Brain microvascular endothelial cell (primary cell): ENCODE results near the gene EHD1.

Experiments
- DNase-seq: peaks from one replicate; pipeline ENCODE4 v3.0.0-alpha.2; 2020
- H3K27ac ChIP-seq: fragments of 250-450 bp; sonication (Bioruptor Pico); 2 replicates; pipeline ENCODE4 v1.5.1; 2020; ENCODE audit warnings: mild to moderate bottlenecking, moderate library complexity
- H3K27me3 ChIP-seq: fragments of 250-450 bp; sonication (Bioruptor Pico); replicated peaks from 2 replicates; pipeline ENCODE4 v1.5.1; 2020; ENCODE audit warnings: mild to moderate bottlenecking
- H3K36me3 ChIP-seq: fragments of 250-450 bp; sonication (Bioruptor Pico); replicated peaks from 2 replicates; pipeline ENCODE4 v1.5.1; 2020; ENCODE audit warnings: mild to moderate bottlenecking
- H3K4me3 ChIP-seq: 2 replicates; pipeline ENCODE4 v1.5.1; 2011; ENCODE audit warnings: low read depth, mild to moderate bottlenecking, control low read depth, low read length, moderate library complexity
- in situ Hi-C: cut with HindIII; loops from 2 replicates; pipeline ENCODE4 v1.10.0; 2017; ENCODE audit warnings: low sequenced_read_pairs, low pct_ligation_motif_present
- TF ChIP-seq, protein P1 (sequence below): IDR thresholded peaks from 2 replicates; pipeline ENCODE4 v1.5.1; 2011; ENCODE audit warnings: low read depth, mild to moderate bottlenecking, moderate library complexity, low read length, control low read depth, inconsistent platforms; ENCODE audit errors: missing control alignments

The EHD1 gene

DNA sequence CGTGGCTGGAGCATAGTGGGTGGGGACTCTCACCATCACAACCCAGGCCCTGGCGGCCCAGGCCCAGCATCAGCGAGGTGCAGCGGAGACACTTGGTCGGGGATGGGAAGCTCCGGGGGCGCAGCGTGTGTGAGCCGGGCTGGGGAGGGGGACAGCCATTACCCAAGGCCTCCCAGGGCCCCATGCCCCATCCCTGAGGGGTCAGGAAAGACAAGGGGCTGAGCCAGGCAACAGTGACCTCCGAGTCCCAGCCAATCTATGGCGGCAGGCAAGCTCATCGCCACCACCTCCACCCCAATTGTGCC is 45.3 kb downstream of the EHD1 start:
- no peak for DNase-seq
- no peaks in the 10 kb centered on the region for H3K27me3 ChIP-seq
- in situ Hi-C loops, result no loop called here
- H3K4me3 ChIP-seq, result no peak overlapping the region
- TF ChIP-seq, protein P1, sequence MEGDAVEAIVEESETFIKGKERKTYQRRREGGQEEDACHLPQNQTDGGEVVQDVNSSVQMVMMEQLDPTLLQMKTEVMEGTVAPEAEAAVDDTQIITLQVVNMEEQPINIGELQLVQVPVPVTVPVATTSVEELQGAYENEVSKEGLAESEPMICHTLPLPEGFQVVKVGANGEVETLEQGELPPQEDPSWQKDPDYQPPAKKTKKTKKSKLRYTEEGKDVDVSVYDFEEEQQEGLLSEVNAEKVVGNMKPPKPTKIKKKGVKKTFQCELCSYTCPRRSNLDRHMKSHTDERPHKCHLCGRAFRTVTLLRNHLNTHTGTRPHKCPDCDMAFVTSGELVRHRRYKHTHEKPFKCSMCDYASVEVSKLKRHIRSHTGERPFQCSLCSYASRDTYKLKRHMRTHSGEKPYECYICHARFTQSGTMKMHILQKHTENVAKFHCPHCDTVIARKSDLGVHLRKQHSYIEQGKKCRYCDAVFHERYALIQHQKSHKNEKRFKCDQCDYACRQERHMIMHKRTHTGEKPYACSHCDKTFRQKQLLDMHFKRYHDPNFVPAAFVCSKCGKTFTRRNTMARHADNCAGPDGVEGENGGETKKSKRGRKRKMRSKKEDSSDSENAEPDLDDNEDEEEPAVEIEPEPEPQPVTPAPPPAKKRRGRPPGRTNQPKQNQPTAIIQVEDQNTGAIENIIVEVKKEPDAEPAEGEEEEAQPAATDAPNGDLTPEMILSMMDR, result no peak
- H3K27ac ChIP-seq, result no peak overlapping the region
- H3K36me3 ChIP-seq, result no peaks in the 10 kb centered on the region

DNA sequence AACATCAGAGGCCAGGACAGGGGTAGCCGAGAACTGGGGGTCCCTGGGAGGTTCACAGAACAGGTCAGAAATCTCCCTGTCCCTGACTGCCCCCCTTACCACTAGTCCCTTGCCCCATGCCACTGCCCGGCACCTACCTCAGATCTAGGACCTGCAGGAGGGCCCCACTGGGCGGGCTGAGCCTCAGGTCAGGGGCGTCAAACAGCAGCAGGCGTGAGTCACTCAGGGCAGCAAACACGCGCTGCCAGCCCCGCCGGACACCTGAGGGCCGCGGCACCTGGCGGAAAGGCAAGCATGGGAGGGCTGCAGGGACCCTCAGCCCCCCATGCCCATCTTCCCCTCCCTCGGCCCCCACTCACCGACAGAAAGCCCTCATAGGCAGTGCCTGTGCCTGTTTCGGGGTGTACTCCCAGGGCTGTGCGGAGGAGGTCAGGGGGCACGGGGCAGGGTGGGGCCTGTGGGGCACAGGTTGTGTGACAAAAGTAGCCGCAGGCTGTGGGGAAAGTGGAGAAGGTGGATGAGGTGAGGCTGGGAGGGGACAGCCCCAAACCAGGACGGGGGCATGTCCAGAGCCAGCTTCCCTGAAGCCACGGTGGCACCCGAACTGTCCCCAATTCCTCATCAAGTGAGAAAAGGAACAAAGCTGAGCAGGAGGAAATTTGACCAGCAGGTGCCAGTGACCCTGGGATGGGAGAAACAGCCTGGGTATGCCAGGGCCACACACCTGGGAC is 45.8 kb downstream of the EHD1 start:
- no peak overlapping the region for H3K4me3 ChIP-seq
- no peaks in the 10 kb centered on the region for H3K36me3 ChIP-seq
- no peak for DNase-seq
- H3K27me3 ChIP-seq, result no peaks in the 10 kb centered on the region
- in situ Hi-C loops, result no loop called here
- TF ChIP-seq, protein P1, result no peak
- H3K27ac ChIP-seq, result no peak overlapping the region

DNA sequence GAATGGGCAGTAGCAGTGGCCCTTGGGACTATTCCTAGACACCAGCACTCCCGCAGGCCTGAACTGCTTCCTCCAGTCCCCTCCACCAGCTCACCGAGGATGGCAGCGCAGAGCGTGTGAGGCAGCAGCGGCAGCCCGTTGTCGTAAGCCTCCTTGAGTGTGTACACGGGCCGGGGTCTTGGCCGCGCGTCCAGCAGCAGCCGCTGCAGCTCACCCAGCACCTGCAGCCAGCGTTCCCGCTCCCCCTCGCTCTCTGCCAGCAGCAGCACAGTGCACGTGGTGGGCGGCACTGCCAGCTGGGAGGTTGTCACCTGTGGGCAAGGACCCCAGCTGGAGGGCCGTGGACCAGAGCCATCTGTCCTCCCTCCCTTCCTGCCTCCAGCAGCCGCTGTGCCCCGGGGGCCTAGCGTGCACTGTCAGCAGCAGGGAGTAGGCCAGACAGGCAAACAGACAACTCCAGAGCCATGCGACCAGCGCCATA is 47.0 kb downstream of the EHD1 start:
- Histone ChIP-seq H3K4me3 (no peak overlapping the region), H3K36me3 (no peaks in the 10 kb centered on the region), H3K27ac (no peak overlapping the region), H3K27me3 (no peaks in the 10 kb centered on the region)
- no peak for DNase-seq
- TF ChIP-seq, protein P1, result no peak
- in situ Hi-C loops, result no loop called here

DNA sequence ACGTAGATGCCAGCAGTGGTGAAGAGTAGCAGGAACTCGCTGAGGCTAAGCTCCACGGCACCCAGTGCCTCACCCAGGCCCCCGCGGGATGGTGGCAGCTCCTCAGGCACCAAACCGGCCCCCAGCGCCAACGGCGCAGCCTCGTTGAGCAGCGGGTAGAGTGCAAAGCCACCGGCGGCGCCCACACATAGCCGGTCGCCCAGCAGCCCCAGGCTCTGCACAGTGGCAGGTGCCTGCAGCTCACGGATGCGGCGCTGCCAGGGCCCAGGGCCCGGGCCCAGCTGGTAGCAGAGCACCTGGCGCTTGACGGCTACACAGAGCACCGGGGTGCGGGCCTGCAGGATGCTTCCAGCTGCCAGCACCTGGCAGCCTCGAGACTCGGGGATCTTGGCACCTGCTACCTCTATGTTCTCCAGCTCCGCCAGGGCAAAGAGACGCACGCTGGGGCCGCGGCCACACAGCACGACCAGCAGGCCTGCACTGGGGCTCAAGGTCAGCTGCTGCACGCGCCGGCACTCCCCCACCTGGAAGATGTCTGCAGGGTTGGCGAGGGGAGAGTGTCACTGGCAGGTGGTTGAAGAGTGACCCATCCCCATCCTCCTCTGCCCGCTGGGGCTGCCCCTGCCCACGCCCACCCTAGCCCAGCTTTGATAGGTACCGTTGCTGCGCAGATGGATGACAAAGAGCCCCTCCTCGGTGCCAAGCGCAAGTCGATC is 48.7 kb downstream of the EHD1 start:
- Histone ChIP-seq H3K36me3 (no peaks in the 10 kb centered on the region), H3K4me3 (no peak overlapping the region), H3K27me3 (no peaks in the 10 kb centered on the region), H3K27ac (no peak overlapping the region)
- DNase-seq, result no peak
- TF ChIP-seq, protein P1, result no peak
- in situ Hi-C loops, result no loop called here

DNA sequence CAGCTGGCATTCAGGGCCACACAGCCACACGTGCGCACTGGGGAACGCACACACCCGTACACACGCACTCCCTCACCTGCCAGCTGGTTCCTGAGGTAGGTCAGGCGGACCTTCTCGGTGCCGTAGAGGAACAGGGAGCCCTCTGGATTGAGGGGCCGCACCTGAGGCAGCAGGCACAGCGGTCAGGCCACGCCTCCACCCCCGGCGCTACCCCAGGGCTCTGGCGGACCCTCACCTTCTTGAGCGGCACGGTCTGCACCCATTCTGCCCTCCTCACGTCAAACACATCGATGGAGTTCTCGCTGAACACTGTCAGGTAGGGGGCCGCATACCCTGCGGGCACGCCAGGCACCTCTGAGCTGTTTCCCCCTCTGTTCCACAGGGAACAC is 51.0 kb downstream of the EHD1 start:
- H3K4me3 ChIP-seq, result no peak overlapping the region
- no peak for DNase-seq
- no peaks in the 10 kb centered on the region for H3K27me3 ChIP-seq
- in situ Hi-C loops, result no loop called here
- TF ChIP-seq, protein P1, result no peak
- H3K27ac ChIP-seq, result no peak overlapping the region
- no peaks in the 10 kb centered on the region for H3K36me3 ChIP-seq
